SK-N-MC (cell line): ENCODE measurements around the gene CDKAL1.

ENCODE experiments used
- DNase-seq: peaks from one replicate; pipeline ENCODE4 v3.0.0-alpha.2; 2011; ENCODE audit warnings: low read depth, low spot score
- H3K27ac ChIP-seq: fragments of 200-600 bp; sonication (generic); 2 replicates; pipeline ENCODE4 v1.5.1; 2016; ENCODE audit warnings: mixed run types
- H3K36me3 ChIP-seq: fragments of 200-600 bp; sonication (generic); 2 replicates; pipeline ENCODE4 v1.6.1; 2017; ENCODE audit warnings: antibody characterized with exemption, low read length, mixed read lengths; ENCODE audit not compliant: insufficient read depth
- H3K4me3 ChIP-seq: fragments of 200-600 bp; sonication (generic); 2 replicates; pipeline ENCODE4 v1.5.1; 2016
- H3K9ac ChIP-seq: fragments of 200-600 bp; sonication (generic); 2 replicates; pipeline ENCODE4 v1.8.0; 2017; ENCODE audit warnings: mixed run types, mixed read lengths; ENCODE audit not compliant: insufficient read length
- H3K9me3 ChIP-seq: fragments of 200-600 bp; sonication (generic); 2 replicates; pipeline ENCODE4 v1.6.1; 2017; ENCODE audit warnings: low read depth, mild to moderate bottlenecking, antibody characterized with exemption, low read length, moderate library complexity, mixed read lengths
- EZH2 ChIP-seq: fragments of 200-600 bp; sonication (generic); IDR thresholded peaks from one replicate; pipeline ENCODE4 v1.6.1; 2017; ENCODE audit warnings: antibody characterized with exemption
- FOXP2 ChIP-seq: optimal IDR thresholded peaks from 2 replicates; pipeline ENCODE3; 2011; ENCODE audit warnings: mild to moderate bottlenecking, moderate library complexity; ENCODE audit not compliant: insufficient read depth; ENCODE audit errors: extremely low read length, control extremely low read depth
- POLR2AphosphoS5 ChIP-seq: IDR thresholded peaks from 2 replicates; pipeline ENCODE4 v1.6.1; 2012; ENCODE audit warnings: mild to moderate bottlenecking, low read depth, low read length, borderline replicate concordance

Gene CDKAL1

DNA sequence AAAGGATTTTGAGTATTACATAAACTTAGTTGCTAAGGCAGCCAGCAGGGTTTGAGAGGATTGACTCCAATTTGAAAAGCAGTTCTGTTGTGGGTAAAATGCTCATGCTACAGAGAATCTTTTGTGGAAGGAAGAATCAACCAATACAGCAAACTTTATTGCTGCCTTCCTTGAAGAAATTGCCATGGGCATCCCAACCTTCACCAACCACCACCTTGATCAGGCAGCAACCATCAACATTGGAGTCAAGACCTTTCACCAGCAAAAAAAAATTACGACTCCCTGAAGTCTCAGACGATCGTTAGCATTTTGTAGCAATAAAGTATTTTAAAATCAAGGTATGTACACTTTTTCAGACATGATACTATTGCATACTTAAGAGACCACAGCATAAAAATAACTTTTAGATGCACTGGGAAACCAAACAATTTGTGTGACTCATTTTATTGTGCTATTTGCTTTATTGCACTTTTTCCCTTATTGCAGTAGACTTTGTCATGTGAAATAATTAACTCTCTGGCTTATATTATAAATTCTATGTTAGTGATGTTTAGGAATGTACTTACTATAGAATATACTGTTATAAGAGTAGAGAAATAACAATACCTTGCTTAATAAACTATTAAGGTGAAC lies 390.8 kb downstream of the CDKAL1 start:
- no peak for DNase-seq
- Histone ChIP-seq H3K4me3 (no peak overlapping the region), H3K27ac (no peak overlapping the region), H3K9ac (no peak overlapping the region), H3K36me3 (no peaks in the 10 kb centered on the region), H3K9me3 (no peaks in the 10 kb centered on the region)
- TF ChIP-seq EZH2, result no peak
- no peak for TF ChIP-seq POLR2AphosphoS5

DNA sequence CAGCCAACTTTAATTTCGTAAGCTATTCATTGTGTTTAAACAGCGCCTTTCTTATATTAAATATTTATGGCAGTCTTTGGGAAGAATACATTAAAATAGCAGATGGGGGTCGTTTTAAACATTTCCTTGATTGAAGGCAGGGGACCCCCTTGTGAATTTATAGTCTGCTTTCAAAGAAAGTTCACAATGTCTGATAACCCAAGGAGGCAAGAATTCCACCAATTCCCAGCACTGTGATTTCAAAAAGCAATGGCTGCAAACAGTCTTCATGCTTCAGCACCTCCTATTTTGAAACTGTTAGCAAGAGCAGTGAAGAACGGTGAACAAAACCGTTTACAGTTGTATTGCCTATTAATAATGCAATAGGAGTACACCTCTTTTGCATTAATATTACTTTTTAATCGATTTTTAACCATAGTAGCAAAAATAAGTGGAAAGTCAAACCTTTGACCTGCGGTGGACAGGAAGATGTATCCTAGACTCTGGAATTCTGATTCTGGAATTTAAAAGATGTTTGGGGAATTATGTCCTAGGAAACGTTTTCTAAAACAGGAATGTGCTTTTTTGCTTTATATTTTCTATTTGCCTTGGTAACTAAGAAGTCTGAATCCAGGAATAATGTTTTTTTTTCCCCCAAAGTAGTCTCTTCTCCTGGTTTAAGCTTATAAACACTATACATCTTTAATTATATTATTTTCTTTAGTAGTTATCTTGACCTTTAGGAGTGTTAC lies 393.0 kb downstream of the CDKAL1 start:
- no peaks in the 10 kb centered on the region for H3K9me3 ChIP-seq
- no peaks in the 10 kb centered on the region for H3K36me3 ChIP-seq
- TF ChIP-seq FOXP2 (no peak), POLR2AphosphoS5 (no peak), EZH2 (no peak)
- H3K9ac ChIP-seq, result no peak overlapping the region
- H3K27ac ChIP-seq, result no peak overlapping the region
- no peak overlapping the region for H3K4me3 ChIP-seq
- no peak for DNase-seq

DNA sequence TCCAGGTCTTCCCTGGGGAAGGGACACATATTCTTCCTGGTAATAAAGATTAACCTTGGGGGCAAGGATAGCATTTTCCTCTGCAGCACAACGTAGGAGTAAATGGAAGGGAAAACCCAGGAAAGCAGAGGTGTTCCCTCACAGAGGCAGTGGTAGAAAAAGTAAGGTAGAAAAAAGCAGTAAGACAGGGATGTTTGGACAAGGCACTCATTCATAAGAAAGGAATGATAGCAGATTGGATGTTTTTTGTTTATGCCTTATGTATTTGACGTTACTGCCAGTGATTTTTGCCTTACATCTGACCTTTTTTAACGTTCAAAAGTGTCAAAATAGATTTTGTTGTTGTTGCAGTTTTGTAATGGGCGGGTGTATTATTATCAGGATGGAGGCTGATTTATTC lies 395.0 kb downstream of the CDKAL1 start:
- H3K36me3 ChIP-seq, result no peaks in the 10 kb centered on the region
- no peak overlapping the region for H3K4me3 ChIP-seq
- no peaks in the 10 kb centered on the region for H3K9me3 ChIP-seq
- H3K27ac ChIP-seq, result no peak overlapping the region
- H3K9ac ChIP-seq, result no peak overlapping the region
- no peak for DNase-seq
- TF ChIP-seq POLR2AphosphoS5, result no peak
- no peak for TF ChIP-seq EZH2
- TF ChIP-seq FOXP2, result no peak

DNA sequence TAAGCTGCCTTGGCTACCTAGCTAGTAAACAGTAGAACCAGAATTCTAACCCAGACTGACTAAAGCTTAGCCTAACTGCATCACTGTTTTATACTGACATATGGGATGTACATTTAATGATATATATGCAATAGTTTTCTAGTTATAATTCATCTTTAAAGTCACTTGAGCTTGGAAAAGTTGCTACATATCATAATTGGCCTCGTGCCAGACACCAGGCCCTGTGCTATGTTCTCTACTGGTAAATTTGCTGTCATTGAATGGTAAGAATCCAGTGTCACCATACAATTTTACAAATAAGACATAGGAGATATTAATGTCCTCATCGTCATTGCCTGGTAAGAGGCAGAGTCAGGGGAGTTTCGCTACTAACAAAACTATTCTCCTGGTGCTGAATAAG lies 396.8 kb downstream of the CDKAL1 start:
- no peaks in the 10 kb centered on the region for H3K36me3 ChIP-seq
- H3K9me3 ChIP-seq, result no peaks in the 10 kb centered on the region
- DNase-seq, result peak; percentile 32
- H3K9ac ChIP-seq, result no peak overlapping the region
- H3K27ac ChIP-seq, result no peak overlapping the region
- no peak overlapping the region for H3K4me3 ChIP-seq
- TF ChIP-seq FOXP2, result no peak
- TF ChIP-seq EZH2, result no peak
- TF ChIP-seq POLR2AphosphoS5, result no peak

DNA sequence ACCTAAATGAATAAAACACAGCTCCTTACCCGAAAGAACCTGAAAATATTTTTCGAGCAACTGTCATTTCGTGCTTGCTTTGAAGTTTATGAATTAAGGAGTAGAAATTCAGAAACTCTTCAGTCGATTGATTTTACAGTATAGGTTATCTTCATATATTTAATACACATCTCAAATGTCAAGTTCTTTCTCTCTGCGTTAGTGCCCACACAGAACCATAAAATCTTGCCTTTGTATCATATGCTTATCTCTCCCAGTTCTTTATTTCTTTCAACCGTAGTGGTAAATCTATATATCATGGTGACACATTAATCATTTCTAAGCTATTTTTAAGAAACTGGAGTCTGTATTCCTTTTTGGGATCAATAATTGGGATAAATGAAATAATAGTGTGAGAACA lies 397.5 kb downstream of the CDKAL1 start:
- no peaks in the 10 kb centered on the region for H3K36me3 ChIP-seq
- H3K9ac ChIP-seq, result no peak overlapping the region
- H3K9me3 ChIP-seq, result no peaks in the 10 kb centered on the region
- DNase-seq, result no peak
- no peak overlapping the region for H3K27ac ChIP-seq
- no peak overlapping the region for H3K4me3 ChIP-seq
- TF ChIP-seq POLR2AphosphoS5 (no peak), FOXP2 (no peak), EZH2 (no peak)

DNA sequence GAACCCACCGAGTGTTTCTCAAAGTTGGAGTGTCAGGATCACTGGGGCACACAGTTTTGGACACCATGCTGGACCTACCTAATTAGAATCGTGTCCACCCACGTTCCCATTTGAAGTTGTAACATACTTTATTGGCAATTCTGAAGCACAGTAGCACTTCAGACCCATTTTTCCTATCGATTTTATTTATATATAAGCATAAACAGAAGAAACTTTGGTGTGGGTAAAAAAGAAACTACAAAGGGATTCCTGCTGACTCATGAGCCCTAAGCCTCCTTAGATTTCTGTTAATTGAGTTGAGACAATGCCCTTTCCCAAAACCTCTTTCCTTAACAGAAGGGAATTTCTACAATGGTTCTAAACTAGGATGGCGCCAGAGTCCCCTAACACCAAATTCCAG lies 398.0 kb downstream of the CDKAL1 start:
- Histone ChIP-seq H3K9ac (no peak overlapping the region), H3K4me3 (no peak overlapping the region), H3K27ac (no peak overlapping the region), H3K9me3 (no peaks in the 10 kb centered on the region), H3K36me3 (no peaks in the 10 kb centered on the region)
- no peak for DNase-seq
- TF ChIP-seq FOXP2 (no peak), EZH2 (no peak), POLR2AphosphoS5 (no peak)

DNA sequence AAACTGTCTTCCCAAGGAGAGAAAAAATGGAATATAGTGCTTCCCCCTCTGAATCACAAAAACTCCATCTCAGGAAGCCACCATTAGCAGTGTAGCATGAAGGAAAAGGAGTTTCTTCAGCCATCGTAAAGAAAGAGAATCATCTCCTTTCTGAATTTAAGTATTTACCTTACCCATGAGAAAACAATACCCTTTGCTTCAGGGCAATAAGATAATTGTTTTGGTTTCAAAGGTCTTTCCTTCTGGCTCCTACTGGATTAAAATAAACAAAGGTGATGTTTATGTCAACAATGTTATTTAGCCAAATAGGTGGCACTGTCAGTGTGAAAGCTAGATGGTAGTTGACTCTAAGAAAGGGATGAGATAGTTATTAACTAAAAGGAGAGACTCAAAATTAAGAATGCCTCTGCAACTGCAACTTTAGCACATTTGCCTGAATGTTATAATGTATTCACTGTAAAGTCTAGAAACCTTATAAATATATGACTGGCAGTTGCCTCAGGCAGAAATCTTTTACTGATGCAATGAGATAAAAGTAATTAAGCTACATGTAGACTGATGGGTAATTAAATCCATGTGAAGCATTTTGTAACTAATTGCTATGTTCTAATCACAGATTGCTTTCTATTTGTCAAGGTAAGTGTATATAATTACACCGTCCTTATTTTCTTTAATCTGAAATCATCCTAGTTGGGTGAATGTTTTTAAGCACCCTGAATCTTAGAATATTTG lies 399.0 kb downstream of the CDKAL1 start:
- no peak for TF ChIP-seq EZH2
- no peak; the same call in 1 of the 2 replicates for TF ChIP-seq POLR2AphosphoS5
- no peak for TF ChIP-seq FOXP2
- peak overlapping the region; percentile 52; the same call in 1 of the 2 replicates for H3K27ac ChIP-seq
- peak; percentile 24 for DNase-seq
- no peaks in the 10 kb centered on the region for H3K36me3 ChIP-seq
- H3K4me3 ChIP-seq, result no peak overlapping the region
- H3K9ac ChIP-seq, result no peak overlapping the region
- no peaks in the 10 kb centered on the region for H3K9me3 ChIP-seq

DNA sequence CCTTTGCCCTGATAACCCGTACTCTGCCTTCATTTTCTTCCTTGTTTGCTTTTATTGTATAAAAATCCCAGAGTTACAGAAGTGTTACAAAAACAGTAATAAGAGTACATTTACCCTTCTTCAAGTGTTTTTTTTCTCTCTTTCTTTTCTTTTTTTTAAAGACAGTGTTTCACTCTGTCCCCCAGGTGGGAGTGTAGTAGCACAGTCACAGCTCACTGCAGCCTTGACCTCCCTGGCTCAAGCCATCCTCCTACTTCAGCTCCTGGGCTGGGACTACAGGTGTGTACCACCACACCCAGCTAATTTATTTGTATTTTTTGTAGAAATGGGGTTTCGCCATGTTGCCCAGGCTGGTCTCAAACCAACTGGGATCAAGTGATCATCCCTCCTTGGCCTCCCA lies 402.7 kb downstream of the CDKAL1 start:
- Histone ChIP-seq H3K9me3 (no peaks in the 10 kb centered on the region), H3K4me3 (no peak overlapping the region), H3K9ac (no peak overlapping the region), H3K36me3 (no peaks in the 10 kb centered on the region), H3K27ac (no peak overlapping the region)
- TF ChIP-seq FOXP2 (no peak), POLR2AphosphoS5 (no peak), EZH2 (no peak)
- DNase-seq, result no peak
